ENCODE measurements around the gene DTWD2.
"Not testable (repeated sequence)": the region's sequence is repeated elsewhere in the genome, so short reads cannot be mapped to it uniquely, and the experiment has no call there.

DTWD2 gene

GRCh38 chr5:118857700-118858099 lies 130.6 kb downstream of the DTWD2 start:
- DNase-seq = peak; percentile 79

GRCh38 chr5:118854819-118855218 lies 133.5 kb downstream of the DTWD2 start:
- no peak for DNase-seq

GRCh38 chr5:118851785-118852184 lies 136.6 kb downstream of the DTWD2 start:
- not testable (repeated sequence) for DNase-seq

- not testable (repeated sequence) for DNase-seq
Measured at GRCh38 chr5:118849507-118849906, 138.8 kb downstream of the DTWD2 start.

GRCh38 chr5:118844351-118844750 lies 144.0 kb downstream of the DTWD2 start:
- peak; percentile 9 for DNase-seq

GRCh38 chr5:118834710-118835109 lies 153.6 kb downstream of the DTWD2 start:
- DNase-seq = no peak

- no peak for DNase-seq
Measured at GRCh38 chr5:118832974-118833373, 155.4 kb downstream of the DTWD2 start.

GRCh38 chr5:118825226-118825625 lies 163.1 kb downstream of the DTWD2 start:
- DNase-seq = no peak

GRCh38 chr5:118818604-118819003 lies 169.7 kb downstream of the DTWD2 start:
- no peak for DNase-seq

GRCh38 chr5:118808441-118808840 lies 179.9 kb downstream of the DTWD2 start:
- no peak for DNase-seq

GRCh38 chr5:118806571-118806970 lies 181.8 kb downstream of the DTWD2 start:
- no peak for DNase-seq

- no peak for DNase-seq
Measured at GRCh38 chr5:118802335-118802734, 186.0 kb downstream of the DTWD2 start.

- no peak for DNase-seq
Measured at GRCh38 chr5:118796081-118796480, 192.3 kb downstream of the DTWD2 start.

- no peak for DNase-seq
Measured at GRCh38 chr5:118794281-118794680, 194.1 kb downstream of the DTWD2 start.

- no peak for DNase-seq
Measured at GRCh38 chr5:118793652-118794051, 194.7 kb downstream of the DTWD2 start.

GRCh38 chr5:118793091-118793490 lies 195.3 kb downstream of the DTWD2 start:
- no peak for DNase-seq

GRCh38 chr5:118791926-118792734 lies 196.2 kb downstream of the DTWD2 start:
- DNase-seq = peak; percentile 67

GRCh38 chr5:118789366-118789765 lies 199.0 kb downstream of the DTWD2 start:
- no peak for DNase-seq

GRCh38 chr5:118788351-118788750 lies 200.0 kb downstream of the DTWD2 start:
- DNase-seq = no peak
